Left kidney (tissue), 2 donors: ENCODE results near the gene EARS2. TPM values are rescaled to one million over a fixed set of nuclear protein-coding genes. Genes with fewer than 3 reads are reported as not detected.
"Not testable (repeated sequence)": the region's sequence is repeated elsewhere in the genome, so short reads cannot be mapped to it uniquely, and the experiment has no call there.

Source experiments
- DNase-seq: peaks from one replicate; pipeline ENCODE4 v3.0.0-alpha.2; 2013
- polyA plus RNA-seq: library from polyadenylated mRNA; unstranded; fragments of 120-200 nt; gene quantifications from one replicate; pipeline ENCODE4 v1.2.1, GENCODE V29; 2013; ENCODE audit not compliant: insufficient read length

The EARS2 gene
- polyA plus RNA-seq, 1 donor, result 30.7 TPM

DNA sequence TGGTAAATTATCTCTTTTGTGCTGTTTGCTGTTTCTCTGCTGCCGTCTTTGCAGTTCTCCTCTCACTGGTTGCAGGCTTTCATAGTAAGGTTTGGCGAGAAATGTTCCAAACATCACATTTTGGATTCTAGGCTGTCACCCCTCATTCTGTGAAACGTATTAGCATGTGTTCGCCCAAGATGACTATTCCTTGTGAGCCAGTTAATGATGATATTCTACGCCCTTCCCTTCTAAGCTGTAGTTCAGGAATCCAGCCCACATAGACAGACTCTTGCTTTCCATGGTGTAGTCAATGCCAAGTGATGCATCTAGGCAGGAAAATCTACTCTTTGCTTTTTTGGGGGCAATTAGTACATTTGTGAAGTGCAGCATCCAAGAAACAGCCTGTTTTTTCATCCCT is 14.7 kb upstream of the EARS2 start:
- DNase-seq, result no peak

DNA sequence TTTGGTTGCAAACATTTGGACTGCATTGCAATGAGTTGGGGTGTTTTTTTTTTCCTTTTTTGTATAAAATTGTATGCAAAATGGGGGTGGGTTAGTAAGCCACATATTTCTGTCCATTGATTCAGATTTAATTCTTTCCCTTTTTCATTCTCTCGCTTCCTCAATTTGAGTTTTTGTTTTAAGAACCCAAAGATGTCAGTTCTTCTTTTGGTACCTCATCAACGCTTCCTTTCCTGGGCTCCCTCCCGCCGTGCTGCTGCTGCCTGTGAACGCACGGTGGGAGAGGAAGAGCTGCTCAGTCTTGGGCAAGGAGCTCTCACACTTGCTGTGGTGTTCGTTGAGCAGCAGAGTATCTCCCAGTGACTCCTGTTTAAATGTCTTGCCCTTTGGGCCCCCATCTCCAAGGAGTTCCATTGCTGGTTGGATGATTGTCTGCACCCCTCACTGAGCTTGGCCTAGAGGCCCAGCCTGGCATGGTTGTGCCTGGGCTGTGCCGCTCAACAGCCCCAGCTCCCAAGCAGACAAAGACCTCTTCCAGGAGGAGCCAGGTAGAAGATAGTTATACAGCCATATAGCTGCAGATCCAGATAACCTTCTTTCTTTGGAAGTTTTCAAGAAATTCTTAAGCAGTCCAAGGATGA is 14.0 kb upstream of the EARS2 start:
- DNase-seq, result no peak

DNA sequence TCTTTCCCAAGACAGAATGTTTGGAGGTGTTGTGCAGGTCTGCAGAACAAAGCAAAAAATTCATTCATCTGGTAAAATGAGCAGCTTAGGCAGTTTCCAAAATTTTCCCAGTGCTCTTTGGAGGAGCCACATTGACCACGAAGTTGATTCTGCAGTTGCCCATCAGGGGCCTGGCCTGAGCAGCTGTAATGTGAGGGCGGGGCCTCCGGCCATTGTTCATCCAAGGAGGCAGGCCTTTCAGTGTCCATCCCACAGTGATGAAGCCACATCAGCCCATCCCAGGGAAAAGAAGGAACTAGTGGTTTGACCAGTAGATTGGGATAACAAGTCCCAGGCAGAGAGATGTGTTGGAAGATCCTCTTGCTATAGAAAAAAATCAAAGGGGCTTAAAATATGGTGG is 10.5 kb upstream of the EARS2 start:
- DNase-seq, result no peak

DNA sequence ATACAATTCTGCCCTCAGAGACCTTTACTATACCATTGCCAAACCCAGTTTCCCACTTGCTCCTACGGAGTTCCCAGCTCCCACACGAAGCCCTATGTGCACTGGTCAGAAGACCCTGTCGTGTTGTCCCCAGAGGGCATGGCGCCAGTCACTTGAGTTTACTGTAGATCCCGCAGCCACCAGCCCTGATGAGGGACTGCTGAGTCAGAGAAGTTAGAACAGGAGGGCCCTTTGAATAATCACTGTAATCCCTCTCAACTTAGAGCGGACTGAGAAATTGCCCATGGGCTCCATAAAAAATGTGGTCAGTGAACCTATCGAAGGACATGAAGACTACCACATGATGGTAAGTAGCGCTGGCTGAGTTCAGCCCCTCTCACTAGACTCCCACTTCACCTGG is 9.6 kb upstream of the EARS2 start:
- DNase-seq, result no peak

DNA sequence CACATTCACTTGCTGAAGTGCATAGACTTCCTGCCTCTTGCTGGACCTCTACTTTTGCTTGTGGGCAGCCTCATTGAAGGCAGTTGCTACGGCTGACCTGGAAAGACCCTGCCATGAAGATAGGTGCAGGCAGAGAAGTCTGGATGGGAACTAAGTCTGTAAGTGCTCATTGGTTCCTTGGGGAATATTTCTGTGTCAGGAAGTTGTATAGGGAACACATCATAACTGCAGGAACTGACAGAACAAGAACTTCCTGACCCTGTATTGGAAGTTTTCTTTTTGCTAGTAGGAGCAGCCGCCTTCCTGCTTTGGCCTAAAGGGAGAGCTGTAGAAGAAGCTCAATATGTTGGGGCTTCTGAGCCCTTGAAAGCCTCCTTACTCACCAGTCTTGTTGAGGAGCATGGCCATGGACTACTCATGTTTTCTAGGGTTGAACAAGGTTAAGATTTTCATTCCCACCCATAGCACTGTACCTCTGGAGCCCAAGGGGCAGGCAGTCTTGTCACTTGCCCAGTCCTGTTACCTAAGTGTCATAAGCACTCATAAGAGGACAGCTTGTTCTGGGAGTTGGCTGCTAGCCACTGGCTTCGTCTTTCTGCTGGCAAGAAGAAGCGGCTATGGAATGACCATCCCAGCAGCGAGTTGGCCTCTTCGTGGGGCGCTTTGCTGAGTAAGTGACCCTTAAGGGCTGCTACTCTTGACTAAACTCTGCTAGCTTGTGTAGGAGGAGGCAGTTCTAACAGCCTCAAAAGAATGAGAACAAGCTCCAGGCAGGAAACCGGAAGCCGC is 7.6 kb upstream of the EARS2 start:
- DNase-seq, result no peak

DNA sequence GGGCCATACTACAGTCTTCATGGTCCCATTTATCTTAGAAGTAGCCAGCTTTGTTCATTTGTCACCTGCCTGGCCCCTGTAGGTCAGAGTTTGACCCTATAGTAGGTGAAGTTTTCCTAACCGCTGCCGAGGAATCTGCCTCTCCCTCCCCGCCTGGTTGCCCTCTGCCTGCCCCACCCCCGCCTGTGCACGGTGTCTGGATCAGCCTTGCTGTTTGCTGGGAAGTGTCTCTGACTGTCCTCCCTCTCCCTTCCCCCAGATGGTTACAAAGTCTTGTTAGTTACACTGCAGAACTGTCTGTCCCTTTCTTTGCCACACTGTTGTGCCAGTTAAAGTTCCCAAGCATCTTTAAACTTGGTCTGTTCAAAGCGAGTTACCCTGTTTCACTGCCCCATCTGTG is 6.0 kb upstream of the EARS2 start:
- DNase-seq, result no peak

DNA sequence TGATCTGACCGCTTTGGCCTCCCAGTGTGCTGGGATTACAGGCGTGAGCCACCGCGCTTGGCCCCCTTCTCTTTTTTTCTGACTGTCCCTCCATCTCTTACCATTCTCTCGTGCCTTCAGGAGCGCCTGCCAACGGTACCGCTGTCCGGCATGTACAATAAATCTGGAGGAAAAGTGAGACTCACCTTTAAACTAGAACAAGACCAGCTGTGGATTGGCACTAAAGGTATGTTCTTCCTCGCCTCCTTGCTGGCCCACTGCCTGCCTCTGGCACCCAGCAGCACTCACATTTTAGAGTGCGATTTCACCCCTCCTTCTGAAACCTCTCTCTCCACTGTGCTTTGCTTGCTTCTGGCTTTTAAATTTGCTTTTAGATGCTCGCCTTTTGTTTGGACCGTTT is 5.4 kb upstream of the EARS2 start:
- no peak for DNase-seq

DNA sequence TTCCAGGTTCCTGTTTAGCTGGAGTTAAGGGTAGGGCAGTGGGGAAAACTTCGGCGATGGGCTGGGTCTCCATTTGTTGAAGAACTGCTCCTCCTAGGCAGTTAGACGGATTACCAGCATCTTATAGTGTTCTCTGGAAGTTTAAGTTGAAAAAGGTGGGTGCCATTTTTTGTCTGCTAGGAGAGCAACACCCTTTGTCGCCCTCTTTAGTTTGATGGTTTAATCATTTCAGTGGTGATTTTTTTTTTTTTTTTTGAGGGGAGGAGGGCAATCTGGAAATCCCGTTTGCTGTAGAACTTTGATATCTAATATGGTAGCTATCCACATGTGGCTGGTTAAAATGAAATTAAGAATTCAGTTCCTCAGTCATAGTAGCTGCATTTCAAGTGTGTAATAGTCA is 4.4 kb upstream of the EARS2 start:
- no peak for DNase-seq

DNA sequence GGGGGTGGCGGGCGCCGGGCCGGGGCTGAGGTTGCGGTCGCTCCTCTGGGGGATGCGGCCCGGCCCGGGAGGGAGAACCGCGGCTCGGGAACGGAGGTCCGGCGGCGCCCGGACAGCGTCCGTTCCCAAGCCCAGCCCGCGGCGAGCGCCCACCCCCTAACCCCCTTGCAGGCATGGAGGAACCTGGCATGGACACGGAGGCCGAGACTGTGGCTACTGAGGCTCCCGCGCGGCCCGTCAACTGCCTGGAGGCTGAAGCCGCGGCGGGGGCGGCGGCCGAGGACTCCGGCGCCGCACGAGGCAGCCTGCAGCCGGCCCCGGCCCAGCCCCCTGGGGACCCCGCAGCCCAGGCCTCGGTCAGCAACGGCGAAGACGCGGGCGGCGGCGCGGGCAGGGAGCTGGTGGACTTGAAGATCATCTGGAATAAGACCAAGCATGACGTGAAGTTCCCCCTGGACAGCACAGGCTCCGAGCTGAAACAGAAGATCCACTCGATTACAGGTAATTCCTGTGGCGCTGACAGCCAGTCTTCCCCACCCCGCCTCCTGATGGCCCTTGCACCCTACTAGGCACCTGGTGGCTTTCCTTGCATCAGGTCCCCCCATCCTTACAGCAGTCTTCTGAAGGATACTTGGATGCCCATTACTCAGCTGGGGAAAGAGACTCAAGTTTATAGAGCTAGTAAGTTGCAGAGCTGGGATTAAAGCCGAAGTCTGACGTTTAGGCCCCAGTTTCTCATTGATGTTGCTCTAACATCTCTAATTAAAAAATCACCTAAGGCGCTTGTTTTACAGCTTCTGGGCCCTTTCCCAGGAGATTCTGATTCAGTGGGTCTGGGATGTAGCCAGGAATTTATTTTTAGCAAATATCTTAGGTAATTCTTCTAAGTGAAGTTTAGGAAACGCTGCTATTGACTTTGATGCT is 891 bp upstream of the EARS2 start:
- peak; percentile 1 for DNase-seq

DNA sequence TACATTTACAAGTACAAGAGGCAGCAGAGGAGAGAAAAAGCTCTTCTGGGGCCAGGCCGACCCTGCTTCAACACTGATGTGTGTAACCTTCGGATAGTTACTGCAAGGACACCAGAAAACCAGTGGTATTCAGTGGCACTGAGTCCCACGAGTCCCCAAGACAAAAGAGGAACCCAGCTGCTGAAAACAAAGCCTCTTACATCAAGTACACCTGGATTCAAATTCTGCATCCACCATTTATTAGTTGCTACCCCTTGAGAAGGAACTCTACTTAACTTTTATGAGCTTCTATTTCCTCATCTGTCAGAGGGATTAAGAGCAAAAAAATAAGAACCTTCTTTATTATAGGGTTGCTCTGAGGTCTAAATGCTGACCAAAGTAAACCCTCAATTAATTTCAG is 2.6 kb downstream of the EARS2 start:
- no peak for DNase-seq

DNA sequence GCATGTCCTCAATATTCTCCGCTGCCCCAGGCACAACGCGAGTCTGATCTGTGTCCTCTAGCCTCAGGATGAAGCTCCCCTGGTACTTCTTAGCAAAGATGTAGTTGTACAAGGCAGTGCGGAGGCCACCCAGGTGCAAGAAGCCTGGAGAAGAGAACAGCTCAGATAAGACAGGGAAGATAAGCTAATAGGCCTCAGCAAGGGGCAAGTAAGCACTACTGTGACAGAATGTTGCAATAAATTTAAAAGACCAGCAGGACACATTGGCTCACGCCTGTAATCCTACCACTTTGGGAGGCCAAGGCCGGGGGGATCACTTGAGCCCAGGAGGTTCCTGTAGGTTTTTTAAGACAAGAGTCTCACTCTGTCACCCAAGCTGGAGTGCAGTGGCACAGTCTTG is 5.0 kb downstream of the EARS2 start:
- no peak for DNase-seq

DNA sequence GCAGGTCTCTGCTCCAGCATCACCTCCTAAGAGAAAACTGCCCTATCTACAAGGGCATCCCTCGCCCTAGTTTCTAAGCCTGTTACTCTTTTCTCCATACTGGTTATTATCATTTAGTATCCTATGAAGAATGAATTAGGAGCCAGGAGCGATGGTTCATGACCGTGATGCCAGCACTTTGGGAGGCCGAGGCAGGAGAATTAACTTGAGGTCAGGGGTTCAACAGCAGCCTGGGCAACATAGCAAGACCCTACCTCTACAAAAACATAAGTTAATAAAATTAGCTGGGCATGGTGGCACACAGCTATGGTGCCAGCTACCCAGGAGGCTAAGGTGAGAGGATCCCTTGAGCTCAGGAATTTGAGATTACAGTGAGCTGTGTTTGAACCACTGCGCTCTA is 7.2 kb downstream of the EARS2 start:
- DNase-seq, result no peak

DNA sequence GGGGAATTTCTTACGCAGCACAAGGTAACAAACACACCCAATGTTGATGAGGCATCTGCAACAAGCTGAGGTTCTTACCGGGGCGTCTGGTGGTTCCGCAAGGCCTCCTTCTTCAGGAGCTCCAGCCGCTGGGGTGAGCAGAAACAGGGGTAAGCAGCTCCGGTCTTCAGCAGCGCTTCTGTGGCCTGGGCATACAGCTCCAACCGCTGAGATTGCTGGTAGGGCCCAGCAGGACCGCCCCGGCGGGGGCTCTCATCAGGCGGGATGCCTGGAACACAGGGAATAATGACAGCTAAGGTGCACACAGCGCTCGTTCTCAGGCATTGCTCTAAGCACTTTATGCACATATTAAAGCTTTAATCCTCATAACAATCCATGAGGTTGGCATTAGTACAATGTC is 12.7 kb downstream of the EARS2 start:
- no peak for DNase-seq

DNA sequence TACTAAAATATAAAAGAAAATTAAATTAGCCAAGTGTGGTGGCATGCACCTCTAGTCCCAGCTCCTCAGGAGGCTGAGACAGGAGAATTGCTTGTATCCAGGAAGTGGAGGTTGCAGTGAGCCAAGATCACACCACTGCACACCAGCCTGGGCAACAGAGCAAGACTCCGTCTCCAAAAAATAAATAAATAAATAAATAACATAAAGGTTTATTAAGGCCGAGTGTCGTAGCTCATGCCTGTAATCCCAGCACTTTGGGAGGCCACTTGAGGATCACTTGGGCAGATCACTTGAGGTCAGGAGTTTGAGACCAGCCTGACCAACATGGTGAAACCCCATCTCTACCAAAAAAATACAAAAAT is 16.4 kb downstream of the EARS2 start:
- not testable (repeated sequence) for DNase-seq

DNA sequence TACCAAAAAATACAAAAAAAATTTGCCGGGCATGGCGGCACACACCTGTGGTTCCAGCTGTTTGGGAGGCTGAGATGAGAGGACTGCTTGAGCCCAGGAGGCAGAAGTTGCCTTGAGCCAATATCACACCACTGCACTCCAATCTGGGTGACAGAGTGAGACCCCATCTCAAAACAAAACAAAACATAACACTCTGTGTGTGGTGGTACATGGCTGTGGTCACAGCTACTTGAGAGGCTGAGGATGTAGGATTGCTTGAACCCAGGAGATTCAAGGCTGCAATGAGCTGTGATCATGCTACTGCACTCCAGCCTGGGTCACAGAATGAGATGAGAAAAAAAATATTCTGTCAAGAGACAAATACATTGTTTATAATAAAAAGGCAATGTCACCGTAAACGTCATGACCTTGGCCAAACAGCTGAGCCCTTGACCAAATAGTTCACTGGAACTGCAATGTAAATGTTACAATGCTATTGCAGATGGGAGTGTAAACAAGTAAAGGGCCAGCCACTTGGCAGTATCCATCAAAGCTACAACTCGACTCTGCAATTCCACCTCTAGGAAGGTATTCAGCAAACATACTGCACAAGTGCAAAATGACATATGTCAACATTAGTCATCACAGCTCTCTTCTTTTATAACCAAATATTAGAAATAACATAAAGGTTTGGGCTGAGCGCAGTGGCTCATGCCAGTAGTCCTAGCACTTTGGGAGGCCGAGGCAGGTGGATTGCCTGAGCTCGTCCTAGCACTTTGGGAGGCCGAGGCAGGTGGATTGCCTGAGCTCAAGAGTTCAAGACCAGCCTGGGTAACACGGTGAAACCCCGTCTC is 16.9 kb downstream of the EARS2 start:
- no peak for DNase-seq

DNA sequence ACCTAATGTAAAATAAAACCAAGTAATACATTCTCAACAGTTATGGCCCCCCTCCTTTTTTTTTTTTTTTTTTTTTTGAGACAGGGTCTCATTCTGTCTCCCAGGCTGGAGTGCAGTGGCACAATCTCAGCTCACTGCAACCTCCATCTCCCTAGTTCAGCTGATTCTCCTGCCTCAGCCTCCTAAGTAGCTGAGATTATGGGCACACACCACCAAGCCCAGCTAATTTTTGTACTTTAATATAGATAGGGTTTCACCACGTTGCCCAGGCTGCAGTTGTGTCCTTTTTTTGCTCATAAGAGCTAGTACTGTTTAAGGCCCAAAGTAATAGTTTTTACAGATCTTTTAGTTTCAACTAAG is 18.3 kb downstream of the EARS2 start:
- no peak for DNase-seq

DNA sequence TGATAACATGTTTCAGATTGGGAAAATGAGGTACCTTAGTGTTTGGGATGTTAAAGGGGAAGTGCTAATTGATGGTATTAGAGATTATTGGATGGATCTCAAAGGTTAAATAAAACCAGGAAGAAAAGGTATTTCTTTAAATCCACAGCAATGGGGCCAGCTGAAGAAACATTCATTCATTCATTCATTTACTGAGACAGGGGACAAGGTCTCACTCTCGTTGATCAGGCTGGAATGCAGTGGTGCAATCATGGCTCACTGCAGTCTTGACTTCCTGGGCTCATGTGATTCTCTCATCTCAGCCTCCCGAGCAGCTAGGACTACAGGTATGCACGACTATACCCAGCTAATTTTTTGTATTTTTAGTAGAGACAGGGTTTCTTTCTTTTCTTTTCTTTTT is 19.8 kb downstream of the EARS2 start:
- no peak for DNase-seq

DNA sequence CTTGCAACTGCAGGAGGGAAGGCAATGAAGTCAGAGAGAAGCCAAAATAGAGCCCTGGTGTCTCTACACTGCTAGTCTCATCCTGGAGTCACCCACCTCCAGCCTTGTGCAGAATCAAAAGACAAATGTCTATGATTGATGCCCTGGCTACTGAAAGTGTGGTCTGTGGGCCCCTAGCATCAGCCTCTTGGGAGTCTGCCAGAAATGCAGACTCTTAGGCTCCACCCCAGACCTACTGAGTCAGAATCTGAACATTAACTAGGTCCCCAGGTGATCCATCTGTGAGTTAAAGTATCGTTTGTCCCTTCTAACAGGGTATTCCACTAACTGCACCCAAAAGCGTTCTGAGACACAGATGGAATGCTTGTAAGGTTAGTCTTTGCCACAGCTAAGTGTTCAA is 21.2 kb downstream of the EARS2 start:
- no peak for DNase-seq

DNA sequence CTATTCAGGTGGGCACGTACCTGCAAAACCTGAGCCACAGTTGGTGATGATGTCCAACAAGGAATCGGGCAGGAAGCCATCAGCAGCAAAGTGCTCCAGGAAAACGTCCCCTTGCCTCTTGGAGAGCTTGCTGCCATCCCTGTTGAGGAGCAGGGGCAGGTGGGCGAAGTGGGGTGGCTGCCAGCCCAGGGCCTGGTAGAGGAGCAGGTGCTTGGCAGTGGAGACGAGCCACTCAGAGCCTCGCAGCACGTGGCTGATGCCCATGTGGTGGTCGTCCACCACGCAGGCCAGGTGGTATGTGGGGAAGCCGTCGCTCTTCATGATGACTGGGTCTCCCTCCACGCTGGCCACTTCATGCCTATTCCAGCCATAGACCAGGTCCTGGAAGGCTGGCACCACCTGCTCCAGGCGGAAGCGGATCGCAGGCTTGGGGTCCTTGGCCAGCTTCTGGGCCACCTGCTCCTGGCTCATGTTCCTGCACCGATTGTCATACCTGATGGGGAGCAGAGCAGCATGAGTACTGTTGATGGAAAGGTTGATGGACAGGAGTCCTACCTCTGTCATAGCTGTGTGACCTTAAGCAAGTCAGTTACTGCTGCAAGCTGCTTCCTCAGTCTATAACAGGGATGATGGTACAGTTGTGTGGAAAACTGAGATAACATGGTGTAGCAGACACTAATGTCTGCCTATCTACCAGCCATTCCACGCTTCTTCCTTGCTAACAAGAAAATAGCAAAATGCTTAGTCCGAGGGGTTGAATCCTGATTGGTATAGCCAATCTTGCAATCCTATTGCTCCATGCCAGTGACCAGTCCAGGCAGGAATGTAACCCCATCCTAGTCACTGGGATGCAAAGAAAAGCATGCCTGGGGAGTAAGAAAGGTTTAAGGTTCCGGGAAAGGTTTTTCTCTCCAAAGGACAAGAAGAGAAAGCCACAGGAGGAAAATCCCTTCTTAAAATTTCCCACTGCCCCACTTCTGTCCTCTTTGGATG is 22.0 kb downstream of the EARS2 start:
- DNase-seq, result no peak

DNA sequence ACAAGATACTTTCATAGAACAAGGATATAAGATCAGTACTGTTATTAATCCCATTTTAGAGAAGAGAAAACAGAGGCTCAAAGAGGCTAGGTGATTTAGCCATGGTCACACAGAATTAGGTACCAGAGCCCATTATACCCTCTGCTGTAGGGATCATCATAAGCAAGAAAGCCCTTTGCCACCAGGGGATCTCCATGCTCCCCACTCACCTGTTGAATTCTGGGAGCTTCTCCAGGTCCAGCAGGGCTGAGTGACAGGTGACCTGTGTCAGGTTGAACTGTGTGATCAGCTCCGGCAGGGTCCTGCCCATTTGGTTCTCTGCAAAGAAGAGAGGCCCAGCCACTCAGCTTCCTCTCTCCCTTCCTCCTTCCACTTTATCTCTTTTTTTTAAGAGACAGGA is 24.7 kb downstream of the EARS2 start:
- DNase-seq, result no peak

DNA sequence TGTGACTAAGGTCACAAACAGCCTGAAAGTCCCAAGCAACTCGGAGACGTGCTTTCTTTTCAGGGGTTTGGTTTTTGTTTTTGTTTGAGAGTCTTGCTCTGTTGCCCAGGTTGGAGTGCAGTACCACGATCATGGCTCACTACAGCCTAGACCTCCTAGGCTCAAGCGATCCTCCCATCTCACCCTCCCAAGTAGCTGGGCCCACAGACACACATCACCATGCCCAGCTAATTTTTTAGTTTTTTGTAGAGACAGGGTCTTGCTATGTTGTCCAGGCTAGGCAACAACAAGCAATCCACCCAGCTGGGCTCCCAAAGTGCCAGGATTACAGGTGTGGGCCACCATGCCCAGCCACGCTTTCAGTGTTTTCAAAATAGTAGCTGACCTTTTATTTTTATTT is 27.1 kb downstream of the EARS2 start:
- no peak for DNase-seq
